Measurements from ENCODE around the gene STK39. TPM values are rescaled to one million over a fixed set of nuclear protein-coding genes. Genes with fewer than 3 reads are reported as not detected.

The STK39 gene
- total RNA-seq, 1 experiment from 2014 or later, result 2.9 TPM

GRCh38 chr2:168015274-168015953 lies 232.0 kb downstream of the STK39 start:
- intact Hi-C loops (cut with micrococcal nuclease; ENCODE audit: unreplicated experiment), result no loop called here
- DNase-seq, result no peak
- H3K4me3 Mint-ChIP-seq (ENCODE audit: unreplicated experiment), result no peak overlapping the region
- Histone ChIP-seq H3K4me3 (ENCODE audit: low read depth, low read length) (no peak overlapping the region), H3K27me3 (replicated peaks; ENCODE audit: control insufficient read depth, insufficient read depth, low read length) (no peaks in the 10 kb centered on the region), H3K4me1 (no peaks in the 10 kb centered on the region), H3K9me3 (no peaks in the 10 kb centered on the region; the same call in 1 of the 2 replicates), H3K36me3 (ENCODE audit: control insufficient read depth, insufficient read depth, low read length) (no peaks in the 10 kb centered on the region)
- TF ChIP-seq, protein P1, sequence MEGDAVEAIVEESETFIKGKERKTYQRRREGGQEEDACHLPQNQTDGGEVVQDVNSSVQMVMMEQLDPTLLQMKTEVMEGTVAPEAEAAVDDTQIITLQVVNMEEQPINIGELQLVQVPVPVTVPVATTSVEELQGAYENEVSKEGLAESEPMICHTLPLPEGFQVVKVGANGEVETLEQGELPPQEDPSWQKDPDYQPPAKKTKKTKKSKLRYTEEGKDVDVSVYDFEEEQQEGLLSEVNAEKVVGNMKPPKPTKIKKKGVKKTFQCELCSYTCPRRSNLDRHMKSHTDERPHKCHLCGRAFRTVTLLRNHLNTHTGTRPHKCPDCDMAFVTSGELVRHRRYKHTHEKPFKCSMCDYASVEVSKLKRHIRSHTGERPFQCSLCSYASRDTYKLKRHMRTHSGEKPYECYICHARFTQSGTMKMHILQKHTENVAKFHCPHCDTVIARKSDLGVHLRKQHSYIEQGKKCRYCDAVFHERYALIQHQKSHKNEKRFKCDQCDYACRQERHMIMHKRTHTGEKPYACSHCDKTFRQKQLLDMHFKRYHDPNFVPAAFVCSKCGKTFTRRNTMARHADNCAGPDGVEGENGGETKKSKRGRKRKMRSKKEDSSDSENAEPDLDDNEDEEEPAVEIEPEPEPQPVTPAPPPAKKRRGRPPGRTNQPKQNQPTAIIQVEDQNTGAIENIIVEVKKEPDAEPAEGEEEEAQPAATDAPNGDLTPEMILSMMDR (IDR thresholded peaks at IDR 0.05; ENCODE audit: insufficient read depth in 1 of 2, low read depth in 1 of 2, low read length in 1 of 2, severe bottlenecking in 1 of 2, unreplicated experiment in 1 of 2), result no peak
- H3K27me3 Mint-ChIP-seq (ENCODE audit: insufficient read depth, unreplicated experiment), result no peaks in the 10 kb centered on the region
- ChIA-PET CTCF (no interaction called here), POLR2A (no interaction called here)
- H3K9me3 Mint-ChIP-seq (ENCODE audit: unreplicated experiment), result no peaks in the 10 kb centered on the region
- no peak overlapping the region for H3K27ac Mint-ChIP-seq (ENCODE audit: unreplicated experiment)
- no peaks in the 10 kb centered on the region for H3K36me3 Mint-ChIP-seq (ENCODE audit: insufficient read depth, unreplicated experiment)
- no peaks in the 10 kb centered on the region for H3K4me1 Mint-ChIP-seq (ENCODE audit: low read depth, unreplicated experiment)
- BruUV-seq (replicated peaks), result no TSS peak

GRCh38 chr2:168009900-168010299 lies 237.5 kb downstream of the STK39 start:
- H3K9me3 ChIP-seq, result no peaks in the 10 kb centered on the region
- Mint-ChIP-seq H3K27me3 (ENCODE audit: insufficient read depth, unreplicated experiment) (no peaks in the 10 kb centered on the region), H3K9me3 (ENCODE audit: unreplicated experiment) (peaks cover 18% of the 10 kb centered on the region), H3K4me3 (ENCODE audit: unreplicated experiment) (no peak overlapping the region), H3K27ac (ENCODE audit: unreplicated experiment) (no peak overlapping the region), H3K4me1 (ENCODE audit: low read depth, unreplicated experiment) (peaks cover 13% of the 10 kb centered on the region), H3K36me3 (ENCODE audit: insufficient read depth, unreplicated experiment) (no peaks in the 10 kb centered on the region)
- no peak overlapping the region for H3K4me3 ChIP-seq (ENCODE audit: low read depth, low read length)
- BruUV-seq (replicated peaks), result no TSS peak
- H3K27me3 ChIP-seq (replicated peaks; ENCODE audit: control insufficient read depth, insufficient read depth, low read length), result no peaks in the 10 kb centered on the region
- H3K36me3 ChIP-seq (ENCODE audit: control insufficient read depth, insufficient read depth, low read length), result no peaks in the 10 kb centered on the region
- TF ChIP-seq, protein P1 (IDR thresholded peaks at IDR 0.05; ENCODE audit: insufficient read depth in 1 of 2, low read depth in 1 of 2, low read length in 1 of 2, severe bottlenecking in 1 of 2, unreplicated experiment in 1 of 2), result no peak
- peaks cover 10% of the 10 kb centered on the region; the same call in 1 of the 2 replicates for H3K4me1 ChIP-seq
- ChIA-PET CTCF (no interaction called here), POLR2A (no interaction called here)
- no peak for DNase-seq
- intact Hi-C loops (cut with micrococcal nuclease; ENCODE audit: unreplicated experiment), result no loop called here

DNA sequence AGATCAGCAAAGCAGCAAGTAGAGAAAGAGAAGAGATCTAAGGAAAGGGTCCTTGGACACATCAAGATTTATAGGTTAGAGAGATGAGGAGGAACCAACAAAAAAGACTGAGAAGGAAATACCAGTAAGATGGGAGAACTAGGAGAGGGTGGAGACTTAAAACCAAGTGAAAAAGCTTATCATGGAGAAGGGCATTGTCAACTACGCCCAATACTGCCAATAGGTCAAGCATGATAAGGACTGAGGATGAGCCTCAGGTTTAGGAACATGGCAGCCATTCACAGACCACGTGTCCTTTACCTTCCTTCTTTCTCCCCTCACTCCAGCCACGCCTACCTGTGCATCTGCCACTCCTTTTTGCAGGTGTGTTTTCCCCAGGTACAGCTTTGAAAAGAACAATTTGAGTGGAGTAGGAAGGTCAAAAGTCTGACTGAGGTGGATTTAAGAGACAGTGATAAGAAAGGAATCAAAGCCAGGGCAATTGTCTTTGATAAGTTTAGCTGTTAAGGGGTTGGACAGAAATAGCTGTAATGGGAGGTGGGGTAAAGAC lies 238.7 kb downstream of the STK39 start:
- H3K4me1 ChIP-seq, result peaks cover 10% of the 10 kb centered on the region; the same call in 1 of the 2 replicates
- TF ChIP-seq, protein P1 (IDR thresholded peaks at IDR 0.05; ENCODE audit: insufficient read depth in 1 of 2, low read depth in 1 of 2, low read length in 1 of 2, severe bottlenecking in 1 of 2, unreplicated experiment in 1 of 2), result no peak
- no peaks in the 10 kb centered on the region for H3K27me3 ChIP-seq (replicated peaks; ENCODE audit: control insufficient read depth, insufficient read depth, low read length)
- BruUV-seq (replicated peaks), result no TSS peak
- CTCF ChIA-PET, result no interaction called here
- H3K36me3 ChIP-seq (ENCODE audit: control insufficient read depth, insufficient read depth, low read length), result no peaks in the 10 kb centered on the region
- POLR2A ChIA-PET, result no interaction called here
- Mint-ChIP-seq H3K36me3 (ENCODE audit: insufficient read depth, unreplicated experiment) (no peaks in the 10 kb centered on the region), H3K27ac (ENCODE audit: unreplicated experiment) (no peak overlapping the region), H3K9me3 (ENCODE audit: unreplicated experiment) (peaks cover 18% of the 10 kb centered on the region), H3K4me1 (ENCODE audit: low read depth, unreplicated experiment) (peaks cover 13% of the 10 kb centered on the region), H3K27me3 (ENCODE audit: insufficient read depth, unreplicated experiment) (no peaks in the 10 kb centered on the region), H3K4me3 (ENCODE audit: unreplicated experiment) (no peak overlapping the region)
- H3K4me3 ChIP-seq (ENCODE audit: low read depth, low read length), result no peak overlapping the region
- DNase-seq, result peak; percentile 49 to 60
- intact Hi-C loops (cut with micrococcal nuclease; ENCODE audit: unreplicated experiment), result no loop called here
- H3K9me3 ChIP-seq, result no peaks in the 10 kb centered on the region

Measured in Caco-2 (cell line).